Mammary epithelial cell (primary cell): Measurements from ENCODE around the gene HSPA6.

ENCODE experiments used
- CTCF ChIP-seq, 2 donors: IDR thresholded peaks in 1 of 2; conservative IDR thresholded peaks in 1 of 2; 2 replicates each; pipeline ENCODE4 v1.5.1; 2011 to 2012; ENCODE audit warnings: inconsistent platforms in 2 of 2, low read length in 2 of 2, mild to moderate bottlenecking in 2 of 2, control low read depth in 1 of 2, low read depth in 1 of 2; ENCODE audit not compliant: insufficient read depth in 1 of 2; ENCODE audit errors: extremely low read depth in 1 of 2
- EZH2 ChIP-seq: IDR thresholded peaks from 2 replicates; pipeline ENCODE4 v1.6.1; 2012; ENCODE audit warnings: low read length, inconsistent platforms, borderline replicate concordance

GRCh38 chr1:161506336-161507223 is 17.8 kb upstream of the HSPA6 start:
- no peak for TF ChIP-seq CTCF (conservative IDR thresholded peaks at IDR 0.05 in 1 of 2, IDR thresholded peaks at IDR 0.05 in 1 of 2; ENCODE audit: extremely low read depth in 1 of 2, insufficient read depth in 1 of 2, low read depth in 1 of 2, low read length in 2 of 2)
- TF ChIP-seq EZH2, result no peak
